ENCODE results near the gene CSE1L.
A peak's percentile ranks its signal among the peaks of the same experiment; 100 is the strongest.
"Not testable (repeated sequence)": the region's sequence is repeated elsewhere in the genome, so short reads cannot be mapped to it uniquely, and the experiment has no call there.

The CSE1L gene

DNA sequence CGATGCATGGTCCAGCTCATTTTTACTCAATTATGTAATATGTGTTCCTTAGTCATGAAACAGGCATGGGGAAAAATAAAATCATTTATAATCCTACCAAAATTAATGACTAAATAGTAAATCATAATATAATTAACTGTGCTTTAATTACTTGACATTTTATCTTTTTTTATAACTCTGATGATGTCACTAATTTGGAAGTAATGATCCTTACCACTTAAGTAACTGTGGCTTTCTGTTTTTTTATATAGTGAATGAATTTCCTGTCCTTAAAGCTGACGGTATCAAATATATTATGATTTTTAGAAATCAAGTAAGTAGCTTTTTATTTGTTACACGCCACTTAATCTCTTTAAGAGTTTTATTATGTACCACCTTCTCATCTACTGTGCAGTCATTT lies 32.2 kb downstream of the CSE1L start:
- no peak for DNase-seq

DNA sequence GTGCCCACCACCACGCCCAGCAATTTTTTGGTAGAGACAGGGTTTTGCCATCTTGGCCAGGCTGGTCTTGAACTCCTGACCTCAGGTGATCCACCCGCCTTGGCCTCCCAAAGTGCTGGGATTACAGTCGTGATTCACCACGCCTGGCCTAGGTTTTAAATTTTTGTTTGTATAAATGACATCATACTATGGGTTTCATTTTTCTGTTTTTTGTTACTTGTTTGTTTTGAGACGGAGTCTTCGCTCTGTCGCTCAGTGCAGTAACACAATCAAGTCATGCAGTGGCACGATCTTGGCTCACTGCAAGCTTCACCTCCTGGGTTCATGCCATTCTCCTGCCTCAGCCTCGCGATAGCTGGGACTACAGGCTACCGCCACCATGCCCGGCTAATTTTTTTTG lies 36.2 kb downstream of the CSE1L start:
- DNase-seq: not testable (repeated sequence)

DNA sequence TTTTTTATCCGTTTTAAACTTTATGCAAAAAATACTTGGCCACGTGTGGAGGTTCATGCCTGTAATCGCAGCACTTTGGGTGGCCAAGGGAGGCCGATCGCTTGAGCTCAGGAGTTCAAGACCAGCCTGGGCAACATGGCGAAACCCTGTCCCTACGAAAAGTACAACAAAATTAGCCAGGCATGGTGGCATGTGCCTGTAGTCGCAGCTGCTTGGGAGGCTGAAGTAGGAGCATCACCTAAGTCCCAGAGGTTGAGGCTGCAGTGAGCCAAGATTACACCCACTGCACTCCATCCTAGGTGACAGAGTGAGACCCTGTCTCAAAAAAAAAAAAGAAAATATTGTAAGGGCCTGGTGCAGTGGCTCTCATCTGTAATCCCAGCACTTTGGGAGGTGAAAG lies 45.0 kb downstream of the CSE1L start:
- no peak for DNase-seq

DNA sequence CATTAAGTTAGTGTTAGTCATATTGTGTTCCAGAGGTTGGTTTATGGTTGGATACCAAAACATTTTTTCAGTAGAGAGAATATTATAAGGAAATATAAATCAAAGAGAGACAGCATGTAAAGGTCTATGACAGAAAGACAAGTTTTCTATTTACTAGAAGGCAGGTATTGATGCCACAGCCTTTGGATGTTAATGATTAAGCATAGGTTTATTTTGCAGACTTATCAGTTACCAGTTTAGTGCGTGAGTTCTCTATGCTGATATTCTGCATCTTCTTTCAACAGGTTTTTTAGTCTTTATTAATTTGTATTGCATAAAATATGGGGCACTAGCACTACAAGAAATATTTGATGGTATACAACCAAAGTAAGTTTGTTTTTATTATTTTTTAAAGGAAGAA lies 45.6 kb downstream of the CSE1L start:
- no peak for DNase-seq

DNA sequence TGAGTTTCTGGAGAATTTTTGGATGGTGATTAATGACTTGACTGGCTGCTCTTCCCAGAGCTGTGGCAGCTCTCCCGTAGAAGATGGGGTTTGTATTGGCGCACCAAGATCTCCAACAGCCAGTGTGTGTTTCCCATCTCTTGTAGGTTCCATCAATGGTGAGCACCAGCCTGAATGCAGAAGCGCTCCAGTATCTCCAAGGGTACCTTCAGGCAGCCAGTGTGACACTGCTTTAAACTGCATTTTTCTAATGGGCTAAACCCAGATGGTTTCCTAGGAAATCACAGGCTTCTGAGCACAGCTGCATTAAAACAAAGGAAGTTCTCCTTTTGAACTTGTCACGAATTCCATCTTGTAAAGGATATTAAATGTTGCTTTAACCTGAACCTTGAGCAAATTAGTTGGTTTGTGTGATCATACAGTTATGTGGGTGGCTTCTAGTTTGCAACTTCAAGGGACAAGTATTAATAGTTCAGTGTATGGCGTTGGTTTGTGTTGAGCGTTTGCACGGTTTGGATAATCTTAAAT lies 50.2 kb downstream of the CSE1L start:
- no peak for DNase-seq

DNA sequence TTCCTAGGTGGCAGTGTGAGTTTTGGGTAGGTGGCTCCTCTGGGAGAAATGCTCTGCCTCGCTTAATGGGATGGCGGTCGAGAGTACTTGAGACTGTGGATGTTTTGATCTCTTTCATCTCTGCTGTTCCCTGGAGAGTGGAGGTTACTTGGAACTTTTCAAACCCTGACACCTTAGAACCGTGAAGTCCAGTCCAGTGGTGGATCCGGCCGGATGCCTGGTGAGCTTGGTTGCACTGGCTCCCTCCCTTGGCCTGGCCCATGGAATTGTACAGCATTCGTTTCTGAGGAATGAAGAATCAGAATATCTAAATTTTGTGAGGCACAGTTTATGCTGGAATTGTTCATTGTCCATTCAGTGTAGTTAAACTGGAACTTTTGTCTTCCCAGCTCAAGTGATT lies 51.0 kb downstream of the CSE1L start:
- no peak for DNase-seq

DNA sequence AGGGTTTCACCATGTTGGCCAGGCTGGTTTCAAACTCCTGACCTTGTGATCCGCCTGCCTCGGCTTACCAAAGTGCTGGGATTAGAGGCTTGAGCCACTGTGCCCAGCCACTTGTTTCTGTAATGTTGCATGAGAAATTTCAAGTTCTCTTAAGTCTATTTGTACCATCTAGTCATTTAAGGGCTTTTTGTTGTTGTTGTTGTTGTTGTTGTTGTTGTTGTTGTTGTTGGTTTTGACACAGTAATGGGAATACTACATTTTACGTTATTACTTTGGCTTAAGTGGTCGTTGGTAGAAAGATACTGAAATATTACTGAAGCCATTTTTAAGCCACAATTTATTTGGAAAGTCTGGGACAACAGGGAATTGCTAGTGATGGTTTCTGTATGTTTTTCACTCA lies 52.0 kb downstream of the CSE1L start:
- DNase-seq: no peak

DNA sequence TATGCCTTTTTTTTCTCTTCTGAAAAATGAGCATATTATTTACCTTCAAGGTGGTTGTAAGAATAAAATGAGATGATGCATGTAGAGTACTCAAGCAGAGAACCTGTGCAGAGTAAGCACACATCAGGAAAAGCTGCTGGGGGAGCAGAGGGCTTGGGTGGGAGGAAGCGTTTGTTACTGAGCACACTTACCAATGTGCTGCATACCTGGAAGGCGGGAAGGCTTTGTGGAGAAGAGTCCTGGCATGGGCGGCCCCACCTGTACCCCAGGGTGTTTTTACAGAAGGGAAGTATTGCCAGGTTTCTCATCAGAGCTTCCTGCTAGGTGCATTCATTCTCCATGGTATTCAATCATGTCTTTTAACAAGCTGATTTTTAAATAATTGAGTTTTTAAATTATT lies 52.9 kb downstream of the CSE1L start:
- DNase-seq: no peak

DNA sequence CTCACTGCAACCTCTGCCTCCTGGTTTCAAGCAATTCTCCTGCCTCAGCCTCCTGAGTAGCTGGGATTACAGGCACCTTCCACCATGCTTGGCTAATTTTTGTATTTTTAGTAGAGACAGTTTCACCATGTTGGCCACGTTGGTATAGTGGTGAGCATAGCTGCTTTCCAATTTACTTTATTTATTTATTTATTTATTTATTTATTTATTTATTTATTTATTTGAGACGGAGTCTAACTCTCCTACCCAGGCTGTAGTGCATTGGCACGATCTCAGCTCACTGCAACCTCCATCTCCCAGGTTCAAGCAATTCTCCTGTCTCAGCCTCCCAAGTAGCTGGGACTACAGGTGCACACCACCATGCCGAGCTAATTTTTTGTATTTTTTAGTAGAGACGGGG lies 54.2 kb downstream of the CSE1L start:
- not testable (repeated sequence) for DNase-seq

DNA sequence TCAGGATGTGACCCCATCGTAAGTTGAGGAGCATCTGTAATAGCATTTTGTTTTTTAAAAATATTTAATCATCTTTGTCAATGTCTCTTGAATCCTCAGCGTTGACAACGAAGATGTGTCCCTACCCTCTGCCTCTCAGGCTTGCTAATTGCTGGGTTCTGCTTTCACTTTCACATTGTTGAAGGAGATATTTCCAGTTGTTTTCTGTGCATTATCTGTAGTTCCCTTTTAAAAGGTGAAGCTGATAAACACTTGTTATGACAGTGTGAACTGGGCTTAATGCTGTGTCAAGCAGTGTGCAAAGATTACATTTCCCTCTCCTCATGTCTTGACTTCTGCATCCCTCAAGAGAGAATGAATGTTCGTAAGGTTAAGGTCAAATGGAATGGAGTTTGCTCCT lies 54.9 kb downstream of the CSE1L start:
- no peak for DNase-seq

DNA sequence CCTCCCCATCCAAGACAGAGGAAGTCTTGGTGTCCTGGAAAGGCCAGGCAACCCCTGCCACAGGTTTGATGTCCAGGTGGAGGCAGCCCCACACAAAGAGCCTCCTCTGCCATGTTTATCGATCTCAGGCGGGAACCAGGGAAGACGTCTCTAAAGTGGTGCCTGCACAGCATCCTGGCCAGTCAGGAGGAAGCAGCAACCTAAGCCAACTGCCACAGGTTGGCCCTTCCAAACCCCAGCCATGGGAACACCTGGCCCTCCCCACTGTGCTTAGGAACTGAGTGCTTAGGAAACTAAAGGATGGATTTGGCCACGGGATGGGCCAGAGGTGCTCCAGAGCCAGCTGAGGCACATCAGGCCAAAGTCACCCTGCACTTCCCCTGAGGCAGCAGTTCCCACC lies 56.9 kb downstream of the CSE1L start:
- DNase-seq: no peak

DNA sequence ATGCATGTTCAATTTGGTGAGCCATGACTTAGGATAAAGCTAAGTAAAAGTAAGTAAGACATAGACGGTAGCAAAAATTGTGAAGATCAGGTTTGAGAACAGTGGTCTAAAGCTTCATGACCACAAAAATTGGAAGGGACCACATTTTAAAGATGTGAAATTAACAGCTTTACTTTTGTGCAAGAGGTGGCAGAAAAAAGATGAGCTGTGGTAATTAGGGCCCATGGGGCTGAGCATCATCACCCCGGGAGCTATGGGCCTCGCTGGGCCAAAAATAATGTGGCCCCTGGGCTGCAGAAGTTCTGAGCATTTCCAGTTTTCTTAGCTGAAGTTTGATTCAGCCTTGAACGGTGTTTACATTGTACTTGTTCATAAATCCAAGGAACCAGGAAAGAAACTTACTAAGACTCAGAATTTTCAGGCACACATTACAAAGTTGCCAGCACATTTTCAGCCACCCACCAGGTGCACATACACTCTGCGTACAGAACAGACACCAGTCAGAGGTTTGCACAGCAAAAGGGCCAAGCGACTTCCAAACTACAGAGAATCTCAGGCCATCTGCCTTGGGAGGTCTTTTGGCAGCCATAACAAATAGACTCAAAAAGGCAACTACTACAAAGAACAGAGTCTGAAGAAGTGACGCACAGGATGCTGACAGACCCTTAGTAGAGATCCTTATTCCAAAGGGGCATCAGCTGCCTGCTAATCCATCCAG lies 57.7 kb downstream of the CSE1L start:
- DNase-seq: no peak

DNA sequence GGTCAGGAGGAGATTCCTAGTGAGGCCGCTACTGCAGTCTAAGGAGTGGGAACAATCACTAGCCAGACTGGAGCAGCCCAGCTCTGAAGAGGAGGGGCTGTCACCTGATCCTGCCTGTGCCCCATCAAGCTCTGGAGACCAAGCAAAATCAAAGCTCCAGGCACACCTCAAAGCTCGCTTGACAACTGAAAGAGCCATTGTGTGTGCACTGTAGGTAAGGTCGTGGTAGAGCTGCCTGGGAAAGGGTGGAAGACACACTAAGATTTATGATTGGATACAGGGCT lies 58.2 kb downstream of the CSE1L start:
- no peak for DNase-seq

DNA sequence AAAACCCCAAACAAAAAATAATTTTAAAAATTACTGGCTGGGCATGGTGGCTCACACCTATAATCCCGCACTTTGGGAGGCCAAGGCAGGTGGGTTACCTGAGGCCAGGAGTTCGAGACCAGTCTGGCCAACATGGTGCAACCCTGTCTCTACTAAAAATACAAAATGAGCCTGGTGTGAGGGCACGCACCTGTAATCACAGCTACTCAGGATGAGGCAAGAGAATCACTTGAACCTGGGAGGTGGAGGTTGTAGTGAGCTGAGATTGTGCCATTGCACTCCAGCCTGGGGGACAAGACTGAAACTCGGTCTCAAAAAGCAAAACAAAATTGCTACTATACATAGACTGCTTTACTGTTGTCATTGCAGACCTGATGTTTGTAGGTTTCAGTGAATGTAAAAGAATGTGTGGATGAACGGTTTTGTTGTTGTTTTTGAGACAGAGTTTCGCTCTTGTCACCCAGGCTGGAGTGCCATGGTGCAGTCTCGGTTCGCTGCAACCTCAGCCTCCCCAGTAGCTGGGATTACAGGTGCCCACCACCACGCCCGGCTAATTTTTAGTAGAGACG lies 59.0 kb downstream of the CSE1L start:
- DNase-seq: not testable (repeated sequence)

DNA sequence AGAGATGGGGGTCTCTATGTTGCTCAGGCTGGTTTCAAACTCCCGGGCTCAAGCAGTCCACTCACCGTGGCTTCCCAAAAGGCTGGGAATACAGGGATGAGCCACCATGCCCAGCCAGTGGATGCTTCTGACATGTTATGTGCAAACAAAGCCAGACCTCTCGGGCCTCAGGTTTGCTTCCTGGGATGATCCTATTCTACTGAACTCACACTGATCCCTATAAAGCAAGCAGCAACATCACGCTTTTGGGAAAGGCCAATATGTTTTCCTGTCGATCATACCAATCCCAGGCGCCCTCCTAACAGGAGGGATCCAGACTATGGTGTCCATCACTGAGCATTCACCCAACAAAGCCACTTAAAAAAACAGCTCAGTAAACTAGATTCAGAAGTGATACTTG lies 60.2 kb downstream of the CSE1L start:
- no peak for DNase-seq

DNA sequence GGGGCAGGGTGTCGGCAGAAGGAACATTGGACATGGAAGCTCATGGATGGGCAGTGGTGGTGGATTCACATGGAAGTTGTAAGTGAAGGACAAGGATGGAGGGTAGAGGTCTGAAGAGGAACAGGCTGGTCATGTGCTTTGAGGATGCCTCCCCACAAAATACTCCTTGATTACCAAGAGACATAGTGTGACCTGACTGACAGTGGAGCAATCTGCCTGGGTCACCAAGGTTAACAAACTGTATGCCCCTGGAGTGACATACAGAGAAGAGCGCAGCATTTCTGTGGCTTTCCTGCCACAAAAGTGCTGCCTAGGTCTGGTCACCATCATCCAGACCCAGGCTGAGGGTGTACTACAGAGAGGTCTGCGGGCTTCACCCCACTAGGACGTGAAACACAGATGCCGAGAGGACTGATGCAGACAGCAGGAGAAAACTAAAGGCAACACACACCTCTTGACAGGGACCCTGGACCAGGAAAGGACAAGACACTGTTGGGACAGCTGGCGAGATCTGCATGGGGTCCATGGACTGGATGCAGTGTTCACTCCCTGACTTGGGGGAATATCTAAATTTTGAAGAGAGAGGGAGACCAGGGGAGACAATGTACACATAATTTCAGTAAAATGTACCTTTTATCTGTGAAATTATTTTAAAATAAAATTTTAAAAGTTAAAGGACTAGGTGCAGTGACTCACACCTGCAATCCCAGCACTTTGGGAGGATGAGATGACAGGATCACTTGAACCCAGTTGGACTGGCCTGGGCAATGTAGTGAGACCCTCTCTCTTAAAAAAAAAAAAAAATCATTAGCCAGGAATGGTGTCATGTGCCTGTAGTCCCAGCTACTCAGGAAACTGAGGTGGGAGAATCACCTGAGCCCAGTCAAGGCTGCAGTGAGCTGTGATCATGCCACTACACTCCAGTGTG lies 64.9 kb downstream of the CSE1L start:
- no peak for DNase-seq

DNA sequence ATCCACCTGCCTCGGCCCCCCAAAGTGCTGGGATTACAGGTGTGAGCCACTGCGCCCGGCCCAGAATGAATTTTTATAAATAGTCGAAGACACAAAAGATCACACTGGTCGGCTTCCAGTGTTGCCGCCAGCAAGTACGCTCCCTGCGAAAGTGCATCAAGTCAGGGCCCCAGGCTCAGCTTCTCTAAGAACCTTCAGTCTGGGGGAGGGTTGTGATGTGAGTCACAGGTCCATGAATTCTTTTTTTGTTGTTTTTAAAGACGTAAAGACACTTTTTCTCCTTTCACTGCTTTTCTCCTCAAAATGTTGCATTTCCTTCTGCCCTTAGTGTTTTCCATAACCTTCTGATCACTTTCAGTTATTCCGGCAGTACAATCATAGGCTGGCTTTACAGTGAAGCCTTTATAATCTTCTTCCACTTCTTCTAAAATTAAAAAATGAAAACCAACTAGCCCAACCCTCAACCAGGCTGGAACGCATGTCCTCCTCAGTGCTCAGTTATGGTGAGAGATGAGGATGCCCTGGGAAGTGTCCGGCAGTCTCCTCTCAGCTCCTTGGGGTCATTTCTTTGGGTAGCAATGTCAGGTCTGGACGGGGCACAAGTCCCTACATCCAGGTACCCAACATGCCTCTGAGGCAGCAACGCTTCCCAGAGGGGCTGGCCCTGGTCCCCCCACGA lies 66.6 kb downstream of the CSE1L start:
- no peak for DNase-seq

DNA sequence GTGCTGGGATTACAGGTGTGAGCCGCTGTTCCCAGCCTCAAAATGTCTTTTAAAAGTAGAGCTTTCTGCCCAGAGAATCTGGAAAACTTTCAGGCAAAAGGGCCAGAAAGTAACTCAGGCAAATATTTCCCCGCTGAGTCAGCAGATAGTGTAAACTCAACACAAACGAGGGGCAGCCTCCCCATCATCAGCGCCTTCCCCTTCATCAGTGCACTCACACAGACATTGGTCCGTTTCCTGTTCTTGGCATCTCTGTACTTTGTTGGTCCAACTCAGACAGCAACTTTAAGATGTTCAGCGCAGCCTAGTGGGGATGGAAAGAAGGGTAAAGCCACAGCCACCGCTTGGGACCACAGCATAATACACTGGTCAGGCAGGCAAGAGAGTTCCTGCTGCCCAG lies 69.5 kb downstream of the CSE1L start:
- DNase-seq: no peak

DNA sequence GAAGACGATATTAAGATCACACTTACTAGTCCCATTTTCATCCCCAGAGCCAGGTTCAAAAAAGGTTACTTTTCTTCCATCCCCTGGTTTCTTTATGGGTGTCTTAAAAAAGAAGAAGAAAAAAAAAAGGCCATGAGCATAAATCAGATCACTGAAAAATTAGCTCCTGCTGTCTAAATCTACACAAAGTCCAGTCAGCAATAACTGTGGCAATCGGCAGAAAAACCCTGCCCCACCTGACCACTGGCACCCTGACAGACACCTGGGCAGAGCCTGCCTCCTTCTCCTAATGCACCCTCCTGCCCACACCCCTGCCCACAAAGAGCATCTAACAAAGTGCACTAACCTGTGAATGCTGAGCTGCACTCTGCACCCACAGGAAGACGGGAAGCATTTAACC lies 72.2 kb downstream of the CSE1L start:
- no peak for DNase-seq

DNA sequence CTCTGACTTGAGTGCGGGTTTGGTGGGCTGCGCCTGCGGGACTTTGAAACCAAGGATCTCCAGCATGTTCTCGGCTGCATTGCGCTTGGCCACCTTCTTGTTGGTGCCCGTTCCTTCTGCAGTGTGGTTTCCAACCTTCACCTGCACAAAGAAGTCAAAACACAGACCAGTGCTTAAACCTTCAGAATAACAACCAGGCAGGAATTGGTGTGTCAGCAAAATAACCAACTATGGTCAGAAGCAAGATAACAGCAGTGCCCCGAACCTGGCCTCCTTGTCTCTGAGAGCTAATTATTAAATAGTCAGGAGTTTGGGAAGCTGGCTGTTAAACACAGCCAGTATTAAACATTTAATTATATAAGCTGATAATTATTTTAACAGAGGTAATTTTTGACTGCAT lies 73.9 kb downstream of the CSE1L start:
- DNase-seq: no peak

DNA sequence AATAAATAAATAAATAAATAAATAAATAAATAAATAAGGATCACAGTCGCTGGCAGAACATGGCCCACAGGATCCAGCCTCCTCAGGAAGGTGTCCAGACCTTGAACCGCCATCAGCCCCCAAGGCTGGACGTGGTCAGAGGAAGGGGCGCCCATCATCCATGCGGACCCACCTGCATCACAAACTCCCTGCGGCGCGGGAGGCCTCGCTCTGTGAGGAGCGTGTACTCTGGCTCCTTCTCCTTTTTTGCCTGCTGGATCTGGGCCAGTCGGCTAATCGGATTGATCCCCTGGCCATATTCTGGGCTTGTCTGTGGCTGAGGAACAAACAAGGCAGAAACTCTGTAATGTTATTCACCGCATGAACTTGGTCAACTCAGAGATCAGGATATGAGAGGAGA lies 76.8 kb downstream of the CSE1L start:
- DNase-seq: no peak

DNA sequence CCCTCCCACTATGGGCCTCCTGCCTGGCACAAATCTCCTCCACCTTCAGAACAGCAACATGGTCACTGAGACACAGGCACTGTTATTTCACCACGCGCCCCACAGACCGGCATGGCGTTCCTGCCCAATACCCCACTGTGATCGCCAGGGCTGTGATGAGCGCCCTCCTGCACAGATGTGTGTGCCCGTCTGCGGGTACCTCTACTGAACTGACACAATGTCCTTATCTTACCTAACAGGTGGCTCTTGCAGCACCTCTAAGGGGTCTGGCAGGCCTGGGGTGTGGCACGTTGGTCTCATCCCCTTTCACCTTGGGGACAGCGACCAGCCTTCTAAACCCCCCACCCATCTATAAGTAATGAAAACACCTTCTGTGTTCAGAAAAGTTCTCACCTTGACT lies 77.9 kb downstream of the CSE1L start:
- DNase-seq: no peak

DNA sequence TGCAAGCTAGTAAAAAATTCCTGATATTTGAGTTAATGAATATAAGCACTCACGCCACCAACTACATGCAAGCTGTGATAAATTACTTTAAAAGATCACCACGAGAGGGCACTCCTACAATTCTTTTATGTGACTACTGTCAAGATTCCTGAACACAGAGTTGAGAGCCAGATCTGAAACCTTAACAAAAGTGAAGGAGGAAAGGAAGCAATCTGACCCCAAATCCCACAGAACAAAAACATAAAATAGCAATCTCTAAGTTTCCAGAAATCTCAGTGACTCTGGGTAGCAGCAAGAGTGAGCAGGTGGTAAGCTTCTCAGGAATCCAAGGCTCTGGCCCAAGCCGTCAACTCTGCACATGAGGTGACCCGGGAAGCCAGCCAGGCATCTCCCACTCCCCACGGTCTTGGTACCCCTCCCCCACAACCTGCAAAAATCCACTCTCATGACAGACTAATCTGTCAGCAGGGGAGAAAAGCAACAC lies 86.9 kb downstream of the CSE1L start:
- peak; percentile 14 for DNase-seq

All from effector CD4-positive, alpha-beta T cell (primary cell).